Lower leg skin (tissue), 3 donors: ENCODE measurements around the gene KIFAP3.

Experiments
- CTCF ChIP-seq, 3 donors: fragments of 450-650 bp; IDR thresholded peaks; one replicate each; pipeline ENCODE4 v1.5.1; 2016; ENCODE audit warnings: antibody characterized with exemption in 3 of 3, mild to moderate bottlenecking in 3 of 3, moderate library complexity in 2 of 3
- POLR2A ChIP-seq, 2 donors: fragments of 450-650 bp; IDR thresholded peaks; one replicate each; pipeline ENCODE4 v1.6.1; 2016 to 2017; ENCODE audit warnings: antibody characterized with exemption in 2 of 2, mild to moderate bottlenecking in 1 of 2, moderate library complexity in 1 of 2

- TF ChIP-seq POLR2A (IDR thresholded peaks at IDR 0.05) = no peak
- TF ChIP-seq CTCF (IDR thresholded peaks at IDR 0.05) = no peak
These were observed 41.8 kb downstream of the KIFAP3 start for GRCh38 chr1:170032531-170033280.
